ENCODE results near the gene C3orf49. TPM values are rescaled to one million over a fixed set of nuclear protein-coding genes. Genes with fewer than 3 reads are reported as not detected.

C3orf49 gene
- total RNA-seq, 1 experiment from 2014 or later, result not detected

- no peak overlapping the region for H3K4me3 ChIP-seq (replicated peaks in 1 of 2; ENCODE audit: low read depth in 1 of 2, low read length in 2 of 2)
- H3K4me1 ChIP-seq (ENCODE audit: control insufficient read depth in 1 of 2, insufficient read depth in 2 of 2, low read length in 2 of 2), result no peaks in the 10 kb centered on the region
- no peak overlapping the region for H3K9ac ChIP-seq (ENCODE audit: low read length)
- H2AFZ ChIP-seq (ENCODE audit: low read depth, low read length, poor library complexity, severe bottlenecking), result no peak overlapping the region
- H3K9me3 ChIP-seq (ENCODE audit: control insufficient read depth in 1 of 2, insufficient read depth in 1 of 2, low read depth in 1 of 2, low read length in 2 of 2), result no peaks in the 10 kb centered on the region
- H3K4me2 ChIP-seq (ENCODE audit: low read length), result no peak overlapping the region
- no peaks in the 10 kb centered on the region for H3K9me2 ChIP-seq (ENCODE audit: insufficient read depth)
- H3K36me3 ChIP-seq (ENCODE audit: control insufficient read depth in 1 of 2, insufficient read depth in 2 of 2, low read length in 2 of 2), result no peaks in the 10 kb centered on the region
- no peaks in the 10 kb centered on the region for H3K79me2 ChIP-seq (ENCODE audit: insufficient read depth, low read length)
- TF ChIP-seq EZH2 (IDR thresholded peaks at IDR 0.05) (no peak), YY1 (IDR thresholded peaks at IDR 0.05; ENCODE audit: extremely low read depth, insufficient replicate concordance, low read depth, low read length) (no peak), SRF (IDR thresholded peaks at IDR 0.05; ENCODE audit: low read depth) (no peak)
- BruUV-seq (replicated peaks), result no TSS peak
- RAD21 ChIA-PET (ENCODE audit: low non-redundant PET in 1 of 2, low total read pairs in 2 of 2, uncharacterized antibody in 2 of 2, unreplicated experiment in 2 of 2), result no interaction called here
- H3K27ac ChIP-seq (ENCODE audit: low read depth, low read length), result no peak overlapping the region
- H3K27me3 ChIP-seq (ENCODE audit: insufficient read depth, low read length), result no peaks in the 10 kb centered on the region
- CTCF ChIA-PET, result no interaction called here
- no peaks in the 10 kb centered on the region for H4K20me1 ChIP-seq (ENCODE audit: insufficient read depth)
- intact Hi-C loops (cut with micrococcal nuclease), result no loop called here
- ATAC-seq, result no peak
- POLR2A ChIA-PET, result no interaction called here
- DNase-seq (ENCODE audit: low read depth, low spot score), result no peak
Measured at GRCh38 chr3:63808633-63809032, 10.5 kb upstream of the C3orf49 start.

GRCh38 chr3:63809607-63810006 is 9.5 kb upstream of the C3orf49 start:
- intact Hi-C loops (cut with micrococcal nuclease), result loop anchor here (10.0 kb wide), 1 partner anchor 185 kb away; no protein-coding TSS in a partner anchor
- Histone ChIP-seq H2AFZ (ENCODE audit: low read depth, low read length, poor library complexity, severe bottlenecking) (no peak overlapping the region), H3K4me2 (ENCODE audit: low read length) (no peak overlapping the region), H4K20me1 (ENCODE audit: insufficient read depth) (no peaks in the 10 kb centered on the region), H3K27me3 (ENCODE audit: insufficient read depth, low read length) (no peaks in the 10 kb centered on the region), H3K9me2 (ENCODE audit: insufficient read depth) (no peaks in the 10 kb centered on the region), H3K9me3 (ENCODE audit: control insufficient read depth in 1 of 2, insufficient read depth in 1 of 2, low read depth in 1 of 2, low read length in 2 of 2) (no peaks in the 10 kb centered on the region), H3K36me3 (ENCODE audit: control insufficient read depth in 1 of 2, insufficient read depth in 2 of 2, low read length in 2 of 2) (no peaks in the 10 kb centered on the region), H3K4me3 (replicated peaks in 1 of 2; ENCODE audit: low read depth in 1 of 2, low read length in 2 of 2) (no peak overlapping the region), H3K27ac (ENCODE audit: low read depth, low read length) (no peak overlapping the region), H3K4me1 (ENCODE audit: control insufficient read depth in 1 of 2, insufficient read depth in 2 of 2, low read length in 2 of 2) (no peaks in the 10 kb centered on the region), H3K9ac (ENCODE audit: low read length) (no peak overlapping the region), H3K79me2 (ENCODE audit: insufficient read depth, low read length) (no peaks in the 10 kb centered on the region)
- DNase-seq (ENCODE audit: low read depth, low spot score) (no peak), ATAC-seq (no peak)
- no peak for TF ChIP-seq YY1 (IDR thresholded peaks at IDR 0.05; ENCODE audit: extremely low read depth, insufficient replicate concordance, low read depth, low read length)
- no peak for TF ChIP-seq SRF (IDR thresholded peaks at IDR 0.05; ENCODE audit: low read depth)
- no peak for TF ChIP-seq ATF3 (IDR thresholded peaks at IDR 0.05)
- CTCF ChIA-PET, result no interaction called here
- RAD21 ChIA-PET (ENCODE audit: low non-redundant PET in 1 of 2, low total read pairs in 2 of 2, uncharacterized antibody in 2 of 2, unreplicated experiment in 2 of 2), result no interaction called here
- POLR2A ChIA-PET, result no interaction called here
- BruUV-seq (replicated peaks), result no TSS peak
